OCI-LY7 (cell line): ENCODE measurements around the gene NOB1. TPM values are rescaled to one million over a fixed set of nuclear protein-coding genes. Genes with fewer than 3 reads are reported as not detected.
"Not testable (repeated sequence)": the region's sequence is repeated elsewhere in the genome, so short reads cannot be mapped to it uniquely, and the experiment has no call there.

ENCODE experiments used
- BruUV-seq: library from RNA; stranded (reverse); fragments of 400-500 nt; replicated peaks from 2 replicates; lab custom pipeline; 2021; lab: Mats Ljungman, UMichigan
- CTCF ChIA-PET: fragments of 300-600 bp; sonication (Branson Sonifier 250); formaldehyde crosslinking; loops from one replicate; lab custom pipeline; 2022; ENCODE audit warnings: antibody characterized with exemption; ENCODE audit not compliant: unreplicated experiment; lab: Charles Lee
- POLR2A ChIA-PET: fragments of 300-600 bp; sonication (Branson Sonifier 250); formaldehyde crosslinking; loops from one replicate; lab custom pipeline; 2022; ENCODE audit warnings: antibody characterized with exemption; lab: Charles Lee
- DNase-seq: peaks from one replicate; pipeline ENCODE4 v3.0.0-alpha.2; 2015; ENCODE audit warnings: low spot score
- H2AFZ ChIP-seq: fragments of 200-600 bp; sonication (generic), shearing (Covaris generic); 2 replicates; pipeline ENCODE4 v1.6.1; 2014; ENCODE audit warnings: mild to moderate bottlenecking, antibody characterized with exemption, low read length, moderate library complexity
- H3K27ac ChIP-seq: fragments of 200-600 bp; sonication (generic); 2 replicates; pipeline ENCODE4 v1.5.1; 2014; ENCODE audit warnings: mixed run types, low read depth, mild to moderate bottlenecking, moderate library complexity, low read length, inconsistent platforms; ENCODE audit not compliant: poor library complexity, severe bottlenecking
- H3K36me3 ChIP-seq: fragments of 200-600 bp; sonication (generic); 2 replicates; pipeline ENCODE4 v1.6.1; 2014; ENCODE audit warnings: mild to moderate bottlenecking, antibody characterized with exemption, low read length, moderate library complexity, mixed read lengths; ENCODE audit not compliant: insufficient read depth
- H3K4me1 ChIP-seq: fragments of 200-600 bp; sonication (generic); 2 replicates; pipeline ENCODE4 v1.5.1; 2014; ENCODE audit warnings: mild to moderate bottlenecking, low read length; ENCODE audit not compliant: insufficient read depth, poor library complexity, severe bottlenecking
- H3K4me2 ChIP-seq: fragments of 200-600 bp; sonication (generic); 2 replicates; pipeline ENCODE4 v1.6.1; 2014; ENCODE audit warnings: mild to moderate bottlenecking, low read length
- H3K4me3 ChIP-seq: fragments of 200-600 bp; sonication (generic); 2 replicates; pipeline ENCODE4 v1.5.1; 2014; ENCODE audit warnings: mild to moderate bottlenecking, low read depth, low read length; ENCODE audit not compliant: poor library complexity, severe bottlenecking
- H3K79me2 ChIP-seq: fragments of 200-600 bp; sonication (generic); 2 replicates; pipeline ENCODE4 v1.6.1; 2016; ENCODE audit warnings: low read depth, mild to moderate bottlenecking, low read length, moderate library complexity, mixed read lengths; ENCODE audit not compliant: insufficient read depth
- H3K9me2 ChIP-seq: fragments of 200-600 bp; sonication (generic); 2 replicates; pipeline ENCODE4 v1.6.1; 2016; ENCODE audit warnings: mild to moderate bottlenecking, low read length, mixed read lengths; ENCODE audit not compliant: insufficient read depth
- H3K9me3 ChIP-seq: fragments of 200-600 bp; sonication (generic); 2 replicates; pipeline ENCODE4 v1.6.1; 2014; ENCODE audit warnings: mild to moderate bottlenecking, mixed run types, low read length, mixed read lengths
- H4K20me1 ChIP-seq: fragments of 200-600 bp; sonication (generic); 2 replicates; pipeline ENCODE4 v1.6.1; 2014; ENCODE audit warnings: mild to moderate bottlenecking, antibody characterized with exemption, low read length, moderate library complexity, mixed read lengths; ENCODE audit not compliant: insufficient read depth
- EZH2phosphoT487 ChIP-seq: fragments of 200-600 bp; sonication (generic); IDR thresholded peaks from 2 replicates; pipeline ENCODE4 v1.6.1; 2018; ENCODE audit warnings: low read depth, borderline replicate concordance, mild to moderate bottlenecking, mixed run types, antibody characterized with exemption, low read length, moderate library complexity, mixed read lengths
- intact Hi-C: fragments of 100-400 bp; cut with micrococcal nuclease; formaldehyde crosslinking; loops from one replicate; pipeline ENCODE4 v1.10.0; 2022; ENCODE audit not compliant: unreplicated experiment
- total RNA-seq, 2 experiments: library from RNA; depleted of rRNA in 1 of 2; stranded (reverse); fragments of >200 nt in 1 of 2; shearing (Covaris generic) in 1 of 2; gene quantifications; 2 replicates each; pipeline ENCODE4 v1.2.3, GENCODE V29; 2014 to 2022
- TF ChIP-seq, protein P1 (sequence below): fragments of 200-600 bp; sonication (generic); conservative IDR thresholded peaks from 2 replicates; pipeline ENCODE4 v1.5.1; 2014; ENCODE audit warnings: mild to moderate bottlenecking, antibody characterized with exemption, low read length, moderate library complexity, mixed read lengths

Gene NOB1
- total RNA-seq, 2 experiments from 2014 or later: 36.9 to 68.7 TPM

DNA sequence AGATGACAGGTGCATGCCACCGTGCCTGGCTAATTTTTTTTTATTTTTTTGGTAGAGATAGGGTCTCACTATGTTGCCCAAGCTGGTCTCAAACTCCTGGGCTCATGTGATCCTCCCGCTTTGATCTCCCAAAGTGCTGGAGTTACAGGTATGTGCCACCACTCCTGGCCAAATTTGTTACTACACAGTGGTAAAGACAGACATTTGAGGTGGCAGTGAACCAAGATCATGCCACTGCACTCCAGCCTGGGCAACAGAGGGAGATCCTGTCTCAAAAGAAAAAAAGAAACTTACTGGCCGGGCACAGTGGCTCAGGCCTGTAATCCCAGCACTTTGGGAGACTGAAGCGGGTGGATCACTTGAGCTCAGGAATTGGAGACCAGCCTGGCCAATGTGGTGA is 25.7 kb downstream of the NOB1 start:
- H2AFZ ChIP-seq, BruUV-seq, H3K79me2 ChIP-seq, H3K27ac ChIP-seq, CTCF ChIA-PET, H3K9me2 ChIP-seq, H4K20me1 ChIP-seq, H3K36me3 ChIP-seq, H3K4me3 ChIP-seq, H3K4me2 ChIP-seq, DNase-seq, H3K9me3 ChIP-seq, intact Hi-C loops: not testable (repeated sequence)
- POLR2A ChIA-PET: interaction anchor here (0.6 kb wide), 1 partner anchor 489 kb away, joined by 3 read pairs; no protein-coding TSS in a partner anchor
- peaks cover 32% of the 10 kb centered on the region for H3K4me1 ChIP-seq

GRCh38 chr16:69727916-69728270 is 26.8 kb downstream of the NOB1 start:
- H4K20me1 ChIP-seq: no peaks in the 10 kb centered on the region
- BruUV-seq: no TSS peak
- intact Hi-C loops: no loop called here
- H3K9me3 ChIP-seq: no peaks in the 10 kb centered on the region
- peak overlapping the region; percentile 66 for H3K4me3 ChIP-seq
- peaks cover 32% of the 10 kb centered on the region for H3K4me1 ChIP-seq
- H3K79me2 ChIP-seq: no peaks in the 10 kb centered on the region
- H3K27ac ChIP-seq: no peak overlapping the region
- POLR2A ChIA-PET: interaction anchor here (0.6 to 4.2 kb wide), 3 partner anchors 10 to 320 kb away, joined by 3 to 24 read pairs (median 3); partner anchors contain the start of gene NOB1
- no peaks in the 10 kb centered on the region for H3K36me3 ChIP-seq
- CTCF ChIA-PET: no interaction called here
- no peak for DNase-seq
- no peaks in the 10 kb centered on the region for H3K9me2 ChIP-seq
- no peak overlapping the region for H2AFZ ChIP-seq
- peak overlapping the region; percentile 81 for H3K4me2 ChIP-seq
- TF ChIP-seq, protein P1, sequence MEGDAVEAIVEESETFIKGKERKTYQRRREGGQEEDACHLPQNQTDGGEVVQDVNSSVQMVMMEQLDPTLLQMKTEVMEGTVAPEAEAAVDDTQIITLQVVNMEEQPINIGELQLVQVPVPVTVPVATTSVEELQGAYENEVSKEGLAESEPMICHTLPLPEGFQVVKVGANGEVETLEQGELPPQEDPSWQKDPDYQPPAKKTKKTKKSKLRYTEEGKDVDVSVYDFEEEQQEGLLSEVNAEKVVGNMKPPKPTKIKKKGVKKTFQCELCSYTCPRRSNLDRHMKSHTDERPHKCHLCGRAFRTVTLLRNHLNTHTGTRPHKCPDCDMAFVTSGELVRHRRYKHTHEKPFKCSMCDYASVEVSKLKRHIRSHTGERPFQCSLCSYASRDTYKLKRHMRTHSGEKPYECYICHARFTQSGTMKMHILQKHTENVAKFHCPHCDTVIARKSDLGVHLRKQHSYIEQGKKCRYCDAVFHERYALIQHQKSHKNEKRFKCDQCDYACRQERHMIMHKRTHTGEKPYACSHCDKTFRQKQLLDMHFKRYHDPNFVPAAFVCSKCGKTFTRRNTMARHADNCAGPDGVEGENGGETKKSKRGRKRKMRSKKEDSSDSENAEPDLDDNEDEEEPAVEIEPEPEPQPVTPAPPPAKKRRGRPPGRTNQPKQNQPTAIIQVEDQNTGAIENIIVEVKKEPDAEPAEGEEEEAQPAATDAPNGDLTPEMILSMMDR: no peak
- TF ChIP-seq EZH2phosphoT487: no peak

DNA sequence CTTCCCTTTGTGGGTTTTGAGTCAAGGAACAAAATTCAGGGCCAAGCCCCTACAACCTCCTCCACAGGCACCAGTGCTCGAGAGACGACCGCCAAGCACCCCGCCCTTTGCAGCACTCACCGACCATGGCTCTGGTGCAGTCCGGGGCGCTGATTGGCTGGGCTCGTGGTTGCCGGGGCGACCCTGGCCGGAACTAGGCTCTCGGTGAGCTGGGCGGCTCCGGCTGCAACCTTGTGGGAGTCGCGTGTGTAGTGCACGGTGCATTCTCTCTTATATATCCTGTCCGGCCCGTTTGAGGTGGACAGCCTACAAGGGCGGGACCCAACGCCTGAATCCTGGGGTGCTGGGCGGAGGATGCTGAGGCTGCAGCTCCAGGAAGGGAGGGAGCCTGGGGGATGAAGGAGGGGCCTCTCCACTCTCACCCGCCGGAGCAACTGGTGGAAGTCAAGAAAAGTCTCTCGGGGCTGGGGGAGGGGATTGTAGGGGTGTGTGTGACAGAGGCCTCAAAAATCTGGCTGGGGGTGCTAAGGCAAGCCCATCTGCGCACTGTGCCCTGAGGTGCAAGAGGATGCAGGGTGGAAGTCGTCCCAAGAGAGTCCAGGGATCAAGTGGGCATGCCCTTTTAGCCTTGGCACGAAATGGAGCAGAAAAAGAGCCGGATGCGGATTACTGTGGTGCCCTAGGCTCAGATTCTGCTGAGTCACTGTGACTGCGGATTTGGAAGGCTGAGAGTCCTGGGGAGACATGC is 28.2 kb downstream of the NOB1 start, which contains the start of gene NQO1:
TSS of gene NQO1 (minus strand) at position 248 of the 748 bp plus-strand sequence. CDS start at position 127, 121 bp downstream.
- H3K4me1 ChIP-seq: peaks cover 32% of the 10 kb centered on the region
- peak within 1 kb of the TSS; percentile 66 for H3K4me3 ChIP-seq
- no peaks in the 10 kb centered on the region for H3K36me3 ChIP-seq
- ChIA-PET POLR2A (interaction anchor here (0.6 to 4.2 kb wide), 8 partner anchors 15 to 99 kb away, joined by 3 to 24 read pairs (median 3); partner anchors contain the start of genes NOB1 and WWP2), CTCF (interaction anchor here (0.5 to 1.3 kb wide), 2 partner anchors 36 to 307 kb away, joined by 3 read pairs; no protein-coding TSS in a partner anchor)
- peak within 1 kb of the TSS; percentile 81 for H3K4me2 ChIP-seq
- TF ChIP-seq, protein P1: no peak
- TF ChIP-seq EZH2phosphoT487: no peak
- no peaks in the 10 kb centered on the region for H3K9me3 ChIP-seq
- no peaks in the 10 kb centered on the region for H3K79me2 ChIP-seq
- H3K9me2 ChIP-seq: no peaks in the 10 kb centered on the region
- no peaks in the 10 kb centered on the region for H4K20me1 ChIP-seq
- intact Hi-C loops: no loop called here
- H3K27ac ChIP-seq: peak within 1 kb of the TSS; percentile 59
- H2AFZ ChIP-seq: peak within 1 kb of the TSS; percentile 94
- BruUV-seq: no TSS peak
- DNase-seq: peak; percentile 90
